CD8-positive, alpha-beta memory T cell (primary cell): ENCODE data around the gene HOXA11. TPM values are rescaled to one million over a fixed set of nuclear protein-coding genes. Genes with fewer than 3 reads are reported as not detected.

Experiments
- CTCF ChIA-PET: fragments of 350-600 bp; sonication (Branson Sonifier 250); formaldehyde crosslinking; loops from one replicate; lab custom pipeline; 2021; ENCODE audit warnings: antibody characterized with exemption; lab: Charles Lee
- POLR2A ChIA-PET: fragments of 350-600 bp; sonication (Branson Sonifier 250); formaldehyde crosslinking; loops from one replicate; lab custom pipeline; 2021; ENCODE audit warnings: antibody characterized with exemption; lab: Charles Lee
- DNase-seq, 5 donors: peaks; one replicate each; pipeline versions ENCODE4 v3.0.0 to v3.0.0-alpha.2; 2020 to 2022; ENCODE audit warnings: mixed read lengths in 1 of 5
- H3K27ac ChIP-seq: one replicate; pipeline ENCODE4 v1.7.0; 2013; ENCODE audit warnings: low read depth, mild to moderate bottlenecking, low read length, moderate library complexity
- H3K27me3 ChIP-seq: 2 replicates; pipeline ENCODE4 v1.7.0; 2013; ENCODE audit warnings: low read length, mild to moderate bottlenecking; ENCODE audit not compliant: insufficient read depth, poor library complexity, severe bottlenecking
- H3K36me3 ChIP-seq: 2 replicates; pipeline ENCODE4 v1.7.0; 2013; ENCODE audit warnings: mild to moderate bottlenecking, low read length, moderate library complexity; ENCODE audit not compliant: insufficient read depth
- H3K4me1 ChIP-seq: 2 replicates; pipeline ENCODE4 v1.7.0; 2013; ENCODE audit warnings: mild to moderate bottlenecking, low read length, moderate library complexity; ENCODE audit not compliant: insufficient read depth
- H3K4me3 ChIP-seq: 2 replicates; pipeline ENCODE4 v1.7.0; 2013; ENCODE audit warnings: mild to moderate bottlenecking, low read length
- H3K9me3 ChIP-seq: 2 replicates; pipeline ENCODE4 v1.7.0; 2013; ENCODE audit warnings: mild to moderate bottlenecking, low read length
- H3K27ac Mint-ChIP-seq, 8 donors: one replicate each; pipeline ENCODE4 v1.8.0; 2020 to 2021; ENCODE audit warnings: mixed read lengths in 8 of 8, mild to moderate bottlenecking in 6 of 8, inconsistent platforms in 3 of 8, moderate library complexity in 3 of 8
- H3K27me3 Mint-ChIP-seq, 2 donors: one replicate each; pipeline ENCODE4 v1.8.0; 2020 to 2021; ENCODE audit warnings: mixed read lengths in 2 of 2, mild to moderate bottlenecking in 1 of 2, moderate library complexity in 1 of 2
- H3K36me3 Mint-ChIP-seq, 3 donors: one replicate each; pipeline ENCODE4 v1.8.0; 2020 to 2021; ENCODE audit warnings: mixed read lengths in 3 of 3, inconsistent platforms in 1 of 3, mild to moderate bottlenecking in 1 of 3
- H3K4me1 Mint-ChIP-seq, 3 donors: one replicate each; pipeline ENCODE4 v1.8.0; 2020 to 2021; ENCODE audit warnings: mixed read lengths in 3 of 3, inconsistent platforms in 1 of 3, mild to moderate bottlenecking in 1 of 3
- H3K4me3 Mint-ChIP-seq, 7 donors: one replicate each; pipeline ENCODE4 v1.8.0; 2020 to 2021; ENCODE audit warnings: mixed read lengths in 7 of 7, mild to moderate bottlenecking in 6 of 7, moderate library complexity in 4 of 7, inconsistent platforms in 2 of 7
- H3K9me3 Mint-ChIP-seq, 5 donors: one replicate each; pipeline ENCODE4 v1.8.0; 2020 to 2022; ENCODE audit warnings: mixed read lengths in 5 of 5, mild to moderate bottlenecking in 3 of 5, moderate library complexity in 2 of 5, inconsistent platforms in 1 of 5
- polyA plus RNA-seq: library from polyadenylated mRNA; unstranded; fragments of 300-500 nt; fragmentation: Illumina TruSeq; gene quantifications from one replicate; pipeline ENCODE4 v1.2.3, GENCODE V29; 2021
- total RNA-seq, 2 experiments: library from RNA; stranded (reverse); gene quantifications; one replicate each; pipeline ENCODE4 v1.2.3, GENCODE V29; 2021

HOXA11 gene
- total and polyA plus RNA-seq, 3 experiments from 2014 or later, result not detected

DNA sequence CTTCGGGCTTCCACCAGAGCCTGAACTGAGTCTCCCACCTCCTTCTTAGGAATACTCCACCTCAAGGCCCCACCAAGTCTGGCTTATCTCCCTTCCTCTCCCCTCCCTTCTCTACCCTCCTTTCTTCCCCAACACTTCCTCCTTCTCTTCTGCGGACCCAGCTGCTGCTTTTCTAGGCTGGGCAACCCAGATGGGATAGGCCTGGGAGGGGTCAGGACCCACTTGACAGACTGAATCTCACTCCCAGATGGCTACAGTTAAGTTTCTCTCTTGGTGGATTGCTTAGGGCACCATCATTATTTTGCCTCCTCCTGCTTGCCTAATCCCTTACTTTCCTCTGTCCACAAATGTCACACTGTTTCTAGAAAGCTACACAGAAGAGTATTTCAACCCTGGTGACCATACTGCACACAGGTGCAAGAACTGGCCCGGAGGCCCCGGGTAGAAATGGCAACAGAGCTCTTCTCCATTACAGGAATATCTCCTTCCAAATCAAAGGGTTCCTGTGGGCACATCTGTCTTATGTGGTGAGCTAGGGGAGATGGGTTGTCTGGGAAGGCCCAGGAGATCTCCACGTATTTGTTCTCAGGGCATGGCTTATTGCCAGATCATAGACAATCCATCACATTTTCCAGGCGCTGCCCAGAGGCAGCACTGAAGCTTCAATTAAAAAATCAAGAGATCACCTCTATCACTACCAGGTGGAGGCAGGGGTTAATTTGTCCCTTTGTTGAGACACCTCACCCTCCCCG lies 5.1 kb upstream of the HOXA11 start:
- Mint-ChIP-seq H3K4me1 (peaks cover 45 to 63% (median 49%) of the 10 kb centered on the region in 3 donors), H3K27ac (peak overlapping the region in 1 of 8 donors; percentile 39), H3K9me3 (peaks cover 0 to 3% (median 0%) of the 10 kb centered on the region in 5 donors), H3K4me3 (peak overlapping the region in 5 of 7 donors; percentile 4 to 63 (median 38)), H3K36me3 (no peaks in the 10 kb centered on the region), H3K27me3 (peaks cover 94 to 96% of the 10 kb centered on the region in 2 donors)
- no peak overlapping the region for H3K4me3 ChIP-seq
- peaks cover 49% of the 10 kb centered on the region for H3K4me1 ChIP-seq
- H3K27me3 ChIP-seq, result peaks cover 92% of the 10 kb centered on the region
- no peaks in the 10 kb centered on the region for H3K36me3 ChIP-seq
- DNase-seq, result peak in 1 of 5 donors; percentile 21
- CTCF ChIA-PET, result interaction anchor here (0.8 to 1.6 kb wide), 8 partner anchors 9 to 29 kb away, joined by 3 to 9 read pairs (median 4); no protein-coding TSS in a partner anchor
- POLR2A ChIA-PET, result interaction anchor here (0.5 kb wide), 1 partner anchor 95 kb away, joined by 5 read pairs; no protein-coding TSS in a partner anchor
- no peaks in the 10 kb centered on the region for H3K9me3 ChIP-seq
- no peak overlapping the region for H3K27ac ChIP-seq

DNA sequence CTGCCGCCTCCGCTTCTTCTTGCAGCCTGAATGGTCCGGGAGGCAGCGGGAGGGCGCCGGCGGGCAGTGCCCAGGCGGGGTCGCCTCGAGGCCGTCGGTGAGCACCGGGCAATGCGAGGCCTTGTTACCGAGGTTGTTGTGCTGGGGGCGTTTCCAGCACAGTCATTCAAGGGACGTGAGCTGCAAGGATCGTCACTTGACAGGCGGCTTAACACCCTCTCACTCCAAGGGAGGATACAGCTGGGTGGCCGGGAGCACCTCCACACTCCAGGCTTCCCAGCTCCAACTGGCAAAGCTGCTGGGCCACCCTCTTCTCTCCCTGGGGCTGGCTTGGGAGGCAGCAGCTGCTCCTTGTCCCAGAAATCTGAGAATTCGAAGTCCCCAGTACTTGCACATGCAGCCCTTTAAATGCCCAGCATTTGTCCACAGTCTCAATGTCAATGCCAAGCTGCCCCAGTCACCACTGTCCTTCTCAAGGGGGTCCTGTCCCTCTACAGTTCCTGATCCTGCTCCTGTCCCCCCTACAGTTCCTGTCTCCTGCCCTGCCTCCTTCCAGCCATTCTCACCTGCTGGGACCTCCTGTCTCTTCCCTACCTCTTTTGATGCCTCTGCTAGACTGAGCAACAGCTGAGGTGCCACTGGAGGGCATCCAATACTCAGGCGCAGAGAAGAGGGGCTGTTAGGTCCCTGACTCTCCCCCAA lies 4.4 kb upstream of the HOXA11 start:
- Histone ChIP-seq H3K4me3 (no peak overlapping the region), H3K4me1 (peaks cover 56% of the 10 kb centered on the region), H3K27ac (no peak overlapping the region), H3K36me3 (no peaks in the 10 kb centered on the region), H3K27me3 (peaks cover 92% of the 10 kb centered on the region), H3K9me3 (no peaks in the 10 kb centered on the region)
- H3K4me1 Mint-ChIP-seq, result peaks cover 52 to 69% (median 56%) of the 10 kb centered on the region in 3 donors
- peaks cover 0 to 7% (median 0%) of the 10 kb centered on the region in 5 donors for H3K9me3 Mint-ChIP-seq
- H3K27me3 Mint-ChIP-seq, result peaks cover 92 to 96% of the 10 kb centered on the region in 2 donors
- peak in 1 of 5 donors; percentile 45 for DNase-seq
- POLR2A ChIA-PET, result no interaction called here
- CTCF ChIA-PET, result interaction anchor here (1.3 to 1.6 kb wide), 4 partner anchors 10 to 28 kb away, joined by 3 to 9 read pairs (median 6); no protein-coding TSS in a partner anchor
- H3K4me3 Mint-ChIP-seq, result peak overlapping the region in 6 of 7 donors; percentile 36 to 81 (median 52)
- no peaks in the 10 kb centered on the region for H3K36me3 Mint-ChIP-seq
- peak overlapping the region in 2 of 8 donors; percentile 10 to 39 for H3K27ac Mint-ChIP-seq

DNA sequence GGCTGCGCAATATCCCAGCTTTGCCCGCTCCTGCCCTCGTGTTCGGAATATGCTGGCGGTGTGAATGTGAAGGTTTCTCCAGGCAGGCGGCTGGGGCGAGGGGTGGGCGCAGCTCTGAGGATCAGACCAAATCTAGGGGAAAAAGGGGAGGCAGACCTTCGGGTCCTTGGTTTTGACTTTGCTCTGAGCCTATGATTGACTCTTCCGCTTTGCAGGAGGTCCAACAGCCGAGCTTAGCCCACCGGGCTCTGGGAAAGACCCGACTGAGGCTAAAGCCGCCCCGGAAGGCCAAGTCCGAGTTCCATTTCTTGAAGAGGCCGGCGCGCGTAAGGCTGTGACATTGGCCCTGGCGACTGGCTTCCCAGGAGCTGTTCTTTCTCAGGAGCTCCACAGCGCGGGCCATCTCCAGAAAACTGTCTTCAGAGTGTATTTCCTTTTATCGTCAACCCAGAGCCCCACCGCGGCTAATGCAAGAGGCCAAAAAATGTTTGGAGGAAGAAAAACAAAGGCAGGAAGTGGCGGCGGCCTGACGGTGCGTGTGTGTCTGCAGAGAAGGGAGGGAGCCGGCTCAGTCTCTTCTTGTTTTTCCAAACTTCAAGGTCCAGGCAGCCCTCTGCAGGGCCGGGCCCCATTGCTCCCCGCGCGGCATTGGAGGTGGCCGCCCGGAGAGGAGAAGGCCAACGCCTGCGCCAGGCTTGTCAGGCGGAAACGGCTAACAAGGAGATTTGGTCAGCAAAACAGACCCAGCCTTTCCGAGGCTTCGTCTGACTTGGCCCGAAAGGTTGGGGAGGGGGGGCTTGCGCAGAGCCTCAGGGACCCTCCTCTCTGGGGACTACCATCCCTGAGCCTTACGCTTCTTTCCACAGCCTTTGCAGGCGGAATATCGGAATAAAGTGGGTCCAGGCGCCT lies 3.6 kb upstream of the HOXA11 start:
- Mint-ChIP-seq H3K4me3 (peak overlapping the region; percentile 61 to 89 (median 74)), H3K27me3 (peaks cover 92 to 94% of the 10 kb centered on the region in 2 donors), H3K36me3 (no peaks in the 10 kb centered on the region), H3K9me3 (peaks cover 0 to 7% (median 0%) of the 10 kb centered on the region in 5 donors), H3K27ac (peak overlapping the region in 3 of 8 donors; percentile 9 to 60 (median 50)), H3K4me1 (peaks cover 57 to 72% (median 62%) of the 10 kb centered on the region in 3 donors)
- CTCF ChIA-PET, result interaction anchor here (0.9 to 1.6 kb wide), 4 partner anchors 9 to 32 kb away, joined by 3 to 9 read pairs (median 4); partner anchors contain the start of gene HOXA7
- peak overlapping the region; percentile 52 for H3K4me3 ChIP-seq
- no peaks in the 10 kb centered on the region for H3K36me3 ChIP-seq
- no peak overlapping the region for H3K27ac ChIP-seq
- peaks cover 62% of the 10 kb centered on the region for H3K4me1 ChIP-seq
- H3K27me3 ChIP-seq, result peaks cover 91% of the 10 kb centered on the region
- POLR2A ChIA-PET, result no interaction called here
- H3K9me3 ChIP-seq, result no peaks in the 10 kb centered on the region
- DNase-seq, result peak in 2 of 5 donors; percentile 56 to 60

DNA sequence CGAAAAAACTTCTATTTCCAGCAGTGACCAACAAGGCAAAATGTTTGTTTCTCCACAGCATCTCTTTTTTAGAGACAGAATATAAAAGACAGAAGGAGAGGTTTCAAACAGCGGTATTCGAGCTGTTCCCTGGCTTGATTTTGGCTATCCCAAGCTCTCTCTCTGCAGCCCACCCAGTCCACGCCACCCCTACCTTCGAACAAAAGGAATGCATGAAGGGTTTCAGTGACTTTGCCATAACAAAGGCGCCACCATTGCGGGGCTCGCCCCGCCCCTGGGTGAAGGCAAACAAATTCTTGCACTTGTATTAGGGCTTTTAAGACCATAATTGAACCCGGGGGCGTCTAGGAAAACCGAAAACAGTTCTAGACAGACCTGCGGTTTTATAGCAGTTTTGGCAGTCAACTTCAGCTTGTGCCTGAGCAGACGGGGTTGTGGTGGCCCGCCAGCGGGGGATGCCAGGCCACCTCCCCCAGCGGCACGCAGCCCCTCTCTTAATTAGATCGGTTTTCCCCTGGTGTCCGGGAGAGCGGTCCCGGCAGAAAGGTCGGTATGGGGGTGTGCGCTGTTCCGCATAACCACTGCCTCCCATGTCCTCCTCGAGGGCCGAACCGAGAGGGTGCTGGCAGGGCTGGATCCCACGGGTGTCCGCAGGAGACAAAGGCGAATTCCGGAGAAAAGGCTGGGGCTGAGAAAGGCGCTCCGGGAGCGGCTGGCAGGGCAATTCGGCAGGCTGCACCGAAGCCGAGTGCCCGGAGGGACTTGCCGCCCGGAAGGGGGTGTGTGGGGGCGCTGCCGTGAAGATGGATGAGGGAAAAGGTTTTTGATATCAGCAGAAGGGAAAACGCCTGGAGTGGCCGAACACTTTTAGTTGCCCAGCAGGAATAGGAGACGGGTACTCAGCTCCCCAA lies 2.7 kb upstream of the HOXA11 start:
- ChIA-PET POLR2A (interaction anchor here (1.5 kb wide), 1 partner anchor 8 kb away, joined by 3 read pairs; no protein-coding TSS in a partner anchor), CTCF (interaction anchor here (0.9 to 2.4 kb wide), 9 partner anchors 8 to 33 kb away, joined by 3 to 15 read pairs (median 4); partner anchors contain the start of genes HOXA13 and HOXA7)
- Mint-ChIP-seq H3K27me3 (peaks cover 91 to 94% of the 10 kb centered on the region in 2 donors), H3K27ac (peak overlapping the region in 2 of 8 donors; percentile 50 to 60), H3K4me1 (peaks cover 55 to 70% (median 60%) of the 10 kb centered on the region in 3 donors), H3K9me3 (peaks cover 0 to 7% (median 0%) of the 10 kb centered on the region in 5 donors), H3K4me3 (peak overlapping the region; percentile 61 to 89 (median 74)), H3K36me3 (no peaks in the 10 kb centered on the region)
- peaks cover 59% of the 10 kb centered on the region for H3K4me1 ChIP-seq
- peak in 1 of 5 donors; percentile 33 for DNase-seq
- H3K27ac ChIP-seq, result no peak overlapping the region
- H3K4me3 ChIP-seq, result peak overlapping the region; percentile 52
- H3K36me3 ChIP-seq, result no peaks in the 10 kb centered on the region
- H3K27me3 ChIP-seq, result peaks cover 94% of the 10 kb centered on the region
- no peaks in the 10 kb centered on the region for H3K9me3 ChIP-seq

DNA sequence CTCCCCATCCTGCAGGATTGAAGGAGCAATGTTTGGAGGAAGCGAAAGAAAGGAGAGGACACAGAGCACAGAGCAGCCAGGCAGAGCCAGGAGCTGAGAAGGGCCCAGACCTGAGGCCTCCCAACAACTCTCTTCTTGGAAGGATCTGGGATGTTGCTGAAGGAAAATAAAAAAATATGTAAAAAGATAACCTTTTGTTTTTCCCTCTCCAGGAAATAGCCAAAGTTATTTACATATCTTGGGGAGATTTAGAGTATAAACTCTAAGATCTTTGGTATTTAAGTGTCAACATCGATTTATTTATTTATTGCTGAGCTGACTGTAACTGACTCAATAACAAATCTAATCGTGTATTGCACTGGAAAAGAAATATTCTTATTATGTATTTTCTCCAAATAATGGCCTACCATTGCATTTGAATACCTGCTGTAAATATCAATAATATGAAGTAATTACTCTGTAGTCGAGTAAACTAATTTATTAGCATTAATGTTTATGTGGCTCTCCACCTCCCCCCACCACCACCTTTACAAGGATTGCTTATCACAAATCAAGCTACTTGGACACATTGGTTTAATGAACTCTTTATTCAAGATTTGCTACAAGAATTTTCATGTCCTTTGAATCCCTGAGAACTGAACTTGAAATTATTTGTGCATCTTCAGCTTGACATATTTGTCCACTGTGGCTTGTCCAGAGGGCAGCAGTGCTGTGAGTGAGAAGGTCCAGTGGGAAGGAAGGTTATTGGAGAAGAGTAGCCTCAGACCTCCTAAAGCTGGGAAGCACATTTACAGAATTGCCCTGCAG lies 1.8 kb upstream of the HOXA11 start:
- Mint-ChIP-seq H3K4me3 (peak overlapping the region in 5 of 7 donors; percentile 26 to 38 (median 34)), H3K9me3 (peaks cover 0 to 7% (median 0%) of the 10 kb centered on the region in 5 donors), H3K4me1 (peaks cover 48 to 63% (median 57%) of the 10 kb centered on the region in 3 donors), H3K27me3 (peaks cover 91 to 92% of the 10 kb centered on the region in 2 donors), H3K36me3 (no peaks in the 10 kb centered on the region), H3K27ac (peak overlapping the region in 2 of 8 donors; percentile 29 to 60)
- DNase-seq, result no peak
- Histone ChIP-seq H3K27ac (no peak overlapping the region), H3K27me3 (peaks cover 97% of the 10 kb centered on the region), H3K4me1 (peaks cover 56% of the 10 kb centered on the region), H3K4me3 (no peak overlapping the region), H3K36me3 (no peaks in the 10 kb centered on the region), H3K9me3 (no peaks in the 10 kb centered on the region)
- ChIA-PET POLR2A (interaction anchor here (1.0 to 1.5 kb wide), 2 partner anchors 9 to 14 kb away, joined by 3 read pairs; no protein-coding TSS in a partner anchor), CTCF (interaction anchor here (1.0 to 2.4 kb wide), 8 partner anchors 7 to 32 kb away, joined by 3 to 15 read pairs (median 4); partner anchors contain the start of gene HOXA13)
